KBM-7 (cell line): ENCODE results near the gene CACNG3.

Experiments
- DNase-seq: peaks from one replicate; pipeline ENCODE4 v3.0.0-alpha.2; 2015
- in situ Hi-C: fragments of 300-500 bp; cut with MboI; formaldehyde crosslinking; loops from 2 replicates; pipeline ENCODE4 v1.14.3; 2020; ENCODE audit warnings: low sequenced_read_pairs, low pct_unique_long_range_greater_than_20kb, mixed read lengths

Gene CACNG3

DNA sequence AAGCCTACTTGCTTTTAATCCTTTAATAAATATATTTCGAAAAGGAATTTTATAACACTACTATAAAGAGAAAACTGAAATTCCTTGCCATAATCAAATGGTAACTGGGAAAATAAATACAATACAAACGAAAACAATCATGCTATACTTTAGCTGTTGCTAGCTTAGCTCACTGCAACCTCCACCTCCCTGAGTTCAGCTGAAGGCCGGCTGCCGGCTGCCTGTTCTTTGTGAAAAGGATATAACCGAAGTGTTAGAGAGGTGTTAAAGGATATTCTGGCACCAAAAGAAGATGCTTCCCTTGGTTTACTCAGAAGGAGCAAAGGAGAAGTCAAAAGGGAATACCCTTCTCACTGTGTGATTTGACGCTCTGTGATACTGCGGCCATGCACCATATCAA, 108.5 kb downstream of the CACNG3 start:
- in situ Hi-C loops: loop anchor here (25.0 kb wide), 1 partner anchor 123 kb away; no protein-coding TSS in a partner anchor
- DNase-seq: no peak

DNA sequence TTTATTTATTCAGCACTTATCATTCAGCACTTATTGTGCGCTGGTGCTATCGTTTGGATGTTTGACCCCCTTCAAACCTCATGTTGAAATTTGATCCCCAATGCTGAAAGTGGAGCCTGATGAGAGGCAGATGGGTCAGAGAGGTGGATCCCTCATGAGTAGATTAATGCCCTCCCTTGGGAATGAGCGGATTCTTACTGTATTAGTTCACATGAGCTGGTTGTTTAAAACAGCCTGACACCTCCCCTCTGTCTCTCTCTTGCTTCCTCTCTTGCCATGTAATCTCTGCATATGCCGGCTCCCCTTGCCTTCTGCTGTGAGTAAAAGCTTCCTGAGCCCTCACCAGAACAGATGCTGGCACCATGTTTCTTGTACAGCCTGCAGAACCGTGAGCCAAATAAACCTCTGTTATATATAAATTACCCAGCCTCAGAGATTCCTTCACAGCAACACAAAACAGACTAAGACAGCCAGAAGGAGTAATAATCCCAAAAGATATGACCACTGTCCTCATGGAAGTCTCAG, 111.1 kb downstream of the CACNG3 start:
- no peak for DNase-seq
- in situ Hi-C loops: loop anchor here (25.0 kb wide), 1 partner anchor 120 kb away; no protein-coding TSS in a partner anchor

DNA sequence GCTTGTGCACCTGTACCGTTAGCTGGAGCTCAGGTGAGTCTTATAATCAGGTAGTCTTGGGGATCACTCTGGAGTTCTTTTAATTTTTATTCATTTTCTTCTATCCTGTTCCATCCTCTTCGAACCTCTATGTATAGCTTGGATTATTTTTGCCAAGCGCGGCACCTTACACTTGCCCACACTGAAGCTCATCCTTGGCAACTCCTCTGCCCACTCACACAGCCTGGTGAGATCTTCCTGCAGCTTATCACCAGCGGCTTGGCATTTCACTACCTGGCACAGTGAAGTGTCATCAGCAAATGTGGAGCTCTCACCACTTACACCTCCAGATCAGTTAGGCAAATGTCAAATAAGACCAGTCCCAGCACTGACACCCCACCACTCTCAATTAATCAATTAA, 116.7 kb downstream of the CACNG3 start:
- in situ Hi-C loops: loop anchor here (25.0 kb wide), 1 partner anchor 114 kb away; no protein-coding TSS in a partner anchor
- no peak for DNase-seq

DNA sequence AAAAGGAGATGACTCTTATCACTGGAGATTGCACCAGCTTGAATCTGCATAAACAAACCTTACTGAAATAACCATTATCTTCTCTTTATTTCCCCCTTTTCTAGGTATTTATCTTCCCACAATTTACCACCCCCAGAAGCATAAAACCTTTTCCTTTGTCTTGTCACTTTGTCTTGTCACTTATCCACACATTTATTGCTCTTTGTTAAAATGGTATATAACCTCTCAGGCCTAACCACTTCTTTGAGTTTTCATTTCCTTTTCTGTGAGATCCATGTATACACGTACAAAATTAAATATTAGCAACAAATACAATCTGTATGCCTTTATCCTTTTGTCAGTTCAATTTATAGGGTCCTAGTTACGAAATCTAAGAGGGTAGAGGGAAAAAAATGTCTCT, 122.9 kb downstream of the CACNG3 start:
- in situ Hi-C loops: no loop called here
- DNase-seq: no peak

DNA sequence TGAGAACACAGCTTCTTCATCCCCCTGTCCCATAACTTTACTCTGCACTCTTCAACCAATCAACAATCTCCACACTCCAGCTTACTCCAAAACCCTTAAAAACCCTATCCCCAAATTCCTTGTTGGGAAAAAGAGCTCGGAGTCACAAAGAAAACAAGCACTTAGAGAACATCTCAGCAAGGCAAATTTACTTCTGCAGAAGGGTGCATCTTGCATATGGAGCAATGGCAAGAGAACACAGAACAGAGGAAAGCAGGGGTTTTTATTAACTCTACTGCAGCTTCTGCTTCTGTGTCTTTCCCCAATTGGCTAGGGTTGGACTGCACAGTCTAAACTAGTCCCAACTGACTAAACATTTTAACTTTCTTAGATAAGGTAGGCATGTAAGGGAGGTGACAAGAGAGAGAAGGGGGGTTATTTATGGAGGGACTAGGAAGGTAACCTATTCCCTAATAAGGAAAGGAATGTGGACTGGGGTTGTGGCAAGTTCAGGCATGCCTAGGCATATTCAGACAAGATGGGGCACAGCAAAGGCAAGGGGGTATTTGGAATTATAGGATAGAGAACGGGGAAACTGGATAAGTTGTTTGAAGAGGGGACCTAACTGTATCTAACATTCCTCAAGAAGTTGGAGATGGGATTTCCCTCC, 125.5 kb downstream of the CACNG3 start:
- in situ Hi-C loops: no loop called here
- DNase-seq: peak; percentile 7

DNA sequence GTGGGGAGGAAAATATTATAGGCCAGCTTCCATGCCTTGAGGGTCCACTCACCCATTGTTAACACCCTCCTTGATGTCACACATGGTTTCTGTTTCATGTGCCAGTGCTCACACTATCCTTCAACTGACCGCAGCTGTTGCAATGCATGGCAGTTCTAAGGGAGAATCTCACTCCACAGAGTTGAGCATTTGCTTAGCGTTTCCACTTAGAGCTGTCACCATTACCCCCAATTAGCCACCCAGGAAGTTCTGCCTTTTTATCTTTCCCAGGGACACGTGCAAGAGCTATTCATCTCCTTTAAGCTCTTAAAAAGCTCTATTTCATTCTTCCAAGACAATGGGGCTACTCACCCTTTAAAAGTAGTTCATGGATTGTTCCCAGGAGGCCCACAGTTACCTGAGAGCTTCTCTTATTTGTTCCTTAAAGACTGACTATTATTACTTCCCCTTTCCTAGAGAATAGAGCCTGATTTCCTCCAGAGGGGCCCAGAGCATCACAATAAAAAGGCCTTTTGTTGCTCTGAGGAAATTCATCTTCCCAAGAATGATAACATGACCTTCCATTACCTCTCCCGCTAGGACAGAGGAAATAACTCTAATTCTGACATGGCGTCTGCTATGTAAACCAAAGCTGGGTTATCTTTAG, 126.8 kb downstream of the CACNG3 start:
- in situ Hi-C loops: no loop called here
- DNase-seq: no peak

DNA sequence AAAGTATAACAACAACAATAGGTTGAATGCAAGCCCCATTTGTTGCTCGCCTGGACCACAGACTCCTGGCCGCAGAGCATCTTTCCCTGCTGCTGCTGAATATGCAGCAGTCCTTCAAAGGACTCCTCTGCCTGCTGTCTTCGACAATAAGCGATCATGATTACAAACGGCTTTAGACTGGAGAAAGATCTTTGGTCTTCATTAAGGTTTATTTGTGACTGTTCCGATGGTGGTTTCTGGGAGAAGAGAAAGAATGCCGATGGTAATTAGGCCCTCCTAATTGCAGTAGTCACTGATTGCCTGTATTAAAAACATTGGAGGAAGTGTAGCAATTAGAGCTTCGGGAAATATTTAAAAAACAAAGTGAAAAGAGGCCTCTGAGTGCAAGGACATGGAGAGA, 138.2 kb downstream of the CACNG3 start:
- in situ Hi-C loops: no loop called here
- no peak for DNase-seq

DNA sequence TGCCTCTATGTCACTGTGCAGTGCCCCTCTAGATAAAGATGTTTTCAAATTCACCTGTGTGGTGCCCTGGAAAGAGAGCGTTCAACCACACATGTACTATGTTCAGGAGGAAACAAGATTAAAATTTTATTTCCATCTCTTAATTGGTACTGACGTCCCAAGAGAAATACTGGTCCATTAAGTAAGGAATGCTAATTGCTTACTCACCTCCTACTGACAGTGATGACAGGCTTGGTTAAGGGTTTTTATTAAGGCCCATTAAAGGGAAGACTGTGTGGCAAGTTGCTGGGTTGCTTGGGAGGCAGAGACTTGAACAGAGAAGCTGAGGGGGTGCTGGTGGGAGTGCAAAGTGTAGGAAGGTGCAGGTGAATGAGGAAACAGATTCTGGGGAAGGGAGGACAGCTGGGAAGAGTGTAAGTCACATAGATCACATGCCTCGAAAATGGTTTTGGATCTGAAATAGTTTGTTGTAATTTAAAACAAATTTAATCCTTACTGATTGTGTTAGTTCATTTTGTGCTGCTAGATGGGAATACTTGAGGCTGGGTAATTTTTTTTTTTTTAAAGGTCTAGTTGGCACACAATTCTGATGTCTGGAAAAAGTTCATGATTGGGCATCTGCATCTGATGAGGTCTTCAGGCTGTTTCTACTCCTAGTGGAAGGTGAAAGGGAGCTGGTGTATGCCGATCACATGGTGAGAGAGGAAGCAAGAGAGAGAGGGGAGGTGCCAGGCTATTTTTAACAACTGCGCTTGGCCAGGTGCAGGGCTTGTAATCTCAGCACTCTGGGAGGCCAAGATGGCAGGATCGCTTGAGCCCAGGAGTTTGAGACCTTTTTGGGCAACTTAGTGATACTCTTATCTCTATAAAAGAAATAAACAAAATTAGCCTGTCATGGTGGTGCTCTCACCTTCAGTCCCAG, 140.5 kb downstream of the CACNG3 start:
- DNase-seq: no peak
- in situ Hi-C loops: no loop called here

DNA sequence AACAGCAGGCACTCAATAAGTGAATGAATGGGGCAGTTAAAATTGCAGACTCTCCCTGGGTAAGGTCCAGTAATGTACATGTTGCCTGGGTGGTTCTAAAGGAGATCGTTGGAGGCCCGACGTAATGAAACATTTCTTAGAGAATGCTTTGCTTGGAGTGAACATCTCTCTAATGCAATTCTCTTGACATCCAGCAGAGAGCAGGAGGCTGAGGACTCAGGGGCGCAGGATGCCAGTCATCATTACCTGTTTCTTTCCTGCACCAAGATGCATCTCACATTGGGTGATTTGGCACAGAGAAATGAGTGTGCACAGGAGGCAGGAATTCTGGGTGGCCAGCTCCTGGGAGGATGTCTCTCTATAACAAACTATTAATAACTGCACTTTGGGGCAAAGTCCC, 152.9 kb downstream of the CACNG3 start:
- in situ Hi-C loops: no loop called here
- DNase-seq: no peak
